Activated effector memory CD4-positive, alpha-beta T cell treated with Interleukin-2 at 50 U/mL for 16 hours (primary cell): ENCODE results near the gene TSHZ2.
"Not testable (repeated sequence)": the region's sequence is repeated elsewhere in the genome, so short reads cannot be mapped to it uniquely, and the experiment has no call there.

Experiments
- DNase-seq: peaks from one replicate; pipeline ENCODE4 v3.0.0-alpha.2; 2020

Gene TSHZ2

GRCh38 chr20:53089851-53090250 is 117.7 kb downstream of the TSHZ2 start:
- not testable (repeated sequence) for DNase-seq

- no peak for DNase-seq
Observed at GRCh38 chr20:53091789-53092188, 119.6 kb downstream of the TSHZ2 start.

GRCh38 chr20:53092772-53093300 is 120.7 kb downstream of the TSHZ2 start:
- no peak for DNase-seq

- DNase-seq = no peak
Observed at GRCh38 chr20:53097371-53097770, 125.2 kb downstream of the TSHZ2 start.

GRCh38 chr20:53097791-53098190 is 125.6 kb downstream of the TSHZ2 start:
- DNase-seq = no peak

GRCh38 chr20:53098621-53099020 is 126.5 kb downstream of the TSHZ2 start:
- DNase-seq = no peak

- DNase-seq = no peak
Observed at GRCh38 chr20:53099856-53100255, 127.7 kb downstream of the TSHZ2 start.

GRCh38 chr20:53100476-53100911 is 128.3 kb downstream of the TSHZ2 start:
- no peak for DNase-seq

GRCh38 chr20:53101992-53102760 is 130.0 kb downstream of the TSHZ2 start:
- no peak for DNase-seq

GRCh38 chr20:53103124-53103523 is 131.0 kb downstream of the TSHZ2 start:
- no peak for DNase-seq

GRCh38 chr20:53104884-53105283 is 132.7 kb downstream of the TSHZ2 start:
- no peak for DNase-seq

- no peak for DNase-seq
Observed at GRCh38 chr20:53116733-53117132, 144.6 kb downstream of the TSHZ2 start.

GRCh38 chr20:53122853-53123252 is 150.7 kb downstream of the TSHZ2 start:
- no peak for DNase-seq

GRCh38 chr20:53124075-53124551 is 152.0 kb downstream of the TSHZ2 start:
- no peak for DNase-seq

- no peak for DNase-seq
Observed at GRCh38 chr20:53124803-53125202, 152.6 kb downstream of the TSHZ2 start.

GRCh38 chr20:53126185-53126584 is 154.0 kb downstream of the TSHZ2 start:
- no peak for DNase-seq

GRCh38 chr20:53127027-53127426 is 154.9 kb downstream of the TSHZ2 start:
- no peak for DNase-seq

- DNase-seq = no peak
Observed at GRCh38 chr20:53128004-53128403, 155.8 kb downstream of the TSHZ2 start.

- DNase-seq = no peak
Observed at GRCh38 chr20:53129563-53129962, 157.4 kb downstream of the TSHZ2 start.

GRCh38 chr20:53130795-53131194 is 158.6 kb downstream of the TSHZ2 start:
- DNase-seq = no peak

- DNase-seq = no peak
Observed at GRCh38 chr20:53133125-53133524, 161.0 kb downstream of the TSHZ2 start.

GRCh38 chr20:53133628-53134027 is 161.5 kb downstream of the TSHZ2 start:
- no peak for DNase-seq

GRCh38 chr20:53136473-53136872 is 164.3 kb downstream of the TSHZ2 start:
- DNase-seq = no peak

- no peak for DNase-seq
Observed at GRCh38 chr20:53138454-53139262, 166.5 kb downstream of the TSHZ2 start.
